ENCODE results near the gene PCDH8.

Gene PCDH8

GRCh38 chr13:52887165-52887564 lies 38.7 kb upstream of the PCDH8 start:
- no peak for DNase-seq
- no peaks in the 10 kb centered on the region for H3K36me3 ChIP-seq
- TF ChIP-seq, protein P1, sequence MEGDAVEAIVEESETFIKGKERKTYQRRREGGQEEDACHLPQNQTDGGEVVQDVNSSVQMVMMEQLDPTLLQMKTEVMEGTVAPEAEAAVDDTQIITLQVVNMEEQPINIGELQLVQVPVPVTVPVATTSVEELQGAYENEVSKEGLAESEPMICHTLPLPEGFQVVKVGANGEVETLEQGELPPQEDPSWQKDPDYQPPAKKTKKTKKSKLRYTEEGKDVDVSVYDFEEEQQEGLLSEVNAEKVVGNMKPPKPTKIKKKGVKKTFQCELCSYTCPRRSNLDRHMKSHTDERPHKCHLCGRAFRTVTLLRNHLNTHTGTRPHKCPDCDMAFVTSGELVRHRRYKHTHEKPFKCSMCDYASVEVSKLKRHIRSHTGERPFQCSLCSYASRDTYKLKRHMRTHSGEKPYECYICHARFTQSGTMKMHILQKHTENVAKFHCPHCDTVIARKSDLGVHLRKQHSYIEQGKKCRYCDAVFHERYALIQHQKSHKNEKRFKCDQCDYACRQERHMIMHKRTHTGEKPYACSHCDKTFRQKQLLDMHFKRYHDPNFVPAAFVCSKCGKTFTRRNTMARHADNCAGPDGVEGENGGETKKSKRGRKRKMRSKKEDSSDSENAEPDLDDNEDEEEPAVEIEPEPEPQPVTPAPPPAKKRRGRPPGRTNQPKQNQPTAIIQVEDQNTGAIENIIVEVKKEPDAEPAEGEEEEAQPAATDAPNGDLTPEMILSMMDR (IDR thresholded peaks at IDR 0.05; ENCODE audit: low read depth, low read length) = no peak
- no peaks in the 10 kb centered on the region for H3K4me1 ChIP-seq
- H3K4me3 ChIP-seq (ENCODE audit: low read depth, low read length) = no peak overlapping the region
- no peaks in the 10 kb centered on the region for H3K27me3 ChIP-seq
- peaks cover 3% of the 10 kb centered on the region for H3K9me3 ChIP-seq

GRCh38 chr13:52885141-52885540 lies 36.7 kb upstream of the PCDH8 start:
- DNase-seq = no peak
- Histone ChIP-seq H3K36me3 (no peaks in the 10 kb centered on the region), H3K9me3 (0 out of 2 replicates have a peak, but pooled peaks cover under 1% of the 10 kb centered on the region), H3K4me3 (ENCODE audit: low read depth, low read length) (no peak overlapping the region), H3K27me3 (no peaks in the 10 kb centered on the region), H3K4me1 (no peaks in the 10 kb centered on the region)
- TF ChIP-seq, protein P1 (IDR thresholded peaks at IDR 0.05; ENCODE audit: low read depth, low read length) = no peak

DNA sequence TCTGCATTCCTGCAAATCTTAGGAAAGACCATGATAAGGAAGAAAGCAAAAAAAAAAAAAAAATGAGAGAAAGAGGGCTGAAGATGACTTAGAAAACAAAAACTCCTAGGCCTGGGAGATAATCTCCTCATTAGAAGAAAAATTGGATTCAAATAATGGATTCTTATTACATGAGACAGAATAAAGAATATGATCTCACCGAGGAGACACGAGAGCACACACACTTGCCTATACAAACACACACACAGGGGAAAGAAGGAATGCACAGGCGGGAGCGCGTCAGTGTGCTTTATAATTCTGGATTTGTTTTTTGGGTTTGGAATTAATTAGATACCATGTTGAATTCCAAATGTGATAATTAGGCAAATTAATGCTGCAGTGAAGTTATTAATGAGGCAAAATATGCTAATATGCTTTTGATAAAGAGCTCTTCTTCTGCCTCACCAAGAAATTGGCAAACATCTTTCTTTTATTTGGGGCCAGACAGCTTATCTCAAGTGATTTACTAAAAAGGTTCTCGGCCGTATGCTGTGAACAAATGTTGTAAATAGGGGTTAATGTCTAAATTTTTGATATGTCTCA lies 36.1 kb upstream of the PCDH8 start:
- no peaks in the 10 kb centered on the region for H3K9me3 ChIP-seq
- H3K36me3 ChIP-seq = no peaks in the 10 kb centered on the region
- no peak overlapping the region for H3K4me3 ChIP-seq (ENCODE audit: low read depth, low read length)
- TF ChIP-seq, protein P1 (IDR thresholded peaks at IDR 0.05; ENCODE audit: low read depth, low read length) = no peak
- DNase-seq = no peak
- H3K4me1 ChIP-seq = no peaks in the 10 kb centered on the region
- H3K27me3 ChIP-seq = no peaks in the 10 kb centered on the region

DNA sequence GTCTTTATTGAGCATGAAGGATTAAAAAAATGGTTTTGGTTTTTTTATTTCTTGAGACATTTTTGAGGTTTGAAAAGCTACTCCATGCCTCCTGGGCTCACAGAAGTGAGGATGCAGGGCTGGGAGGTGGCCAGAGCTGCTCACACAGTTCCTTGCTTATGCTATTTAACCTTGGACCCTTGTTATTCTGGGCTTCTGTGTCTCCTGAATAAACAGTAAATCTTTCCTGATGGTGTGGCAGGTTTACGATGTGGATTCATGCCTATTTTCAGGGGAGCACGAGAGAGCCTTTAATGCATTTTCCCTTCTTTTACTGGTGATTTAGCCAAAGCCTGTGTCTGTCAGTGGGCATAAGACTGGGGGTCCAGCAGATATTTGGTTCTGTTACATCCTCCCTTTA lies 34.3 kb upstream of the PCDH8 start:
- DNase-seq = no peak
- TF ChIP-seq, protein P1 (IDR thresholded peaks at IDR 0.05; ENCODE audit: low read depth, low read length) = no peak
- H3K4me1 ChIP-seq = no peaks in the 10 kb centered on the region
- H3K36me3 ChIP-seq = no peaks in the 10 kb centered on the region
- no peaks in the 10 kb centered on the region for H3K27me3 ChIP-seq
- H3K9me3 ChIP-seq = no peaks in the 10 kb centered on the region
- H3K4me3 ChIP-seq (ENCODE audit: low read depth, low read length) = no peak overlapping the region

- Histone ChIP-seq H3K4me3 (ENCODE audit: low read depth, low read length) (no peak overlapping the region), H3K4me1 (no peaks in the 10 kb centered on the region), H3K36me3 (no peaks in the 10 kb centered on the region), H3K9me3 (no peaks in the 10 kb centered on the region), H3K27me3 (no peaks in the 10 kb centered on the region)
- no peak for DNase-seq
- TF ChIP-seq, protein P1 (IDR thresholded peaks at IDR 0.05; ENCODE audit: low read depth, low read length) = no peak
These were observed 31.7 kb upstream of the PCDH8 start for GRCh38 chr13:52879950-52880741.

DNA sequence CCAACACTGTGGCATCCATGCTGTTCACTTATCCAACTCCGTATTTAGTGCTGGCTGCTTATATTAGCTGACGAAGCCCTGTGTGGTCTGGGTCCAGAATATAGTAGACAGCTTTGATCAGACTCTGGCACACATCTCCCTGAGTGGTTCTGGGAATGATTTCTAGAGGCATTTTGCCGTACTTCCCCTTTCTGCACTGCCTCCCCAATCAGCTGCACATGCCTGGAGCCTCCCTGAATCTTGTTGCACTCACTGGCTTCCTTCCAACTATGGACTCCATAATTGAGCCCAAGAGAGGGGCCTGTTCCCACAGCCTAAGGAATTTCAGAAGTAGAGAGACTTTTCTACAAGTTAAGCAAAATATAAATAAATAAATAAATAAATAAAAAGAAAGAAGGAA lies 30.4 kb upstream of the PCDH8 start:
- no peaks in the 10 kb centered on the region for H3K27me3 ChIP-seq

More for the DNA sequence above, 30.4 kb upstream of the PCDH8 start:
- H3K36me3 ChIP-seq = no peaks in the 10 kb centered on the region
- TF ChIP-seq, protein P1 (IDR thresholded peaks at IDR 0.05; ENCODE audit: low read depth, low read length) = no peak
- H3K4me1 ChIP-seq = no peaks in the 10 kb centered on the region
- H3K9me3 ChIP-seq = no peaks in the 10 kb centered on the region
- no peak overlapping the region for H3K4me3 ChIP-seq (ENCODE audit: low read depth, low read length)
- DNase-seq = no peak

Measured in BE2C (cell line).